T-helper 22 cell (primary cell): ENCODE data around the gene LRRC47.

ENCODE experiments used
- DNase-seq: peaks from one replicate; pipeline ENCODE4 v3.0.0-alpha.2; 2020; ENCODE audit warnings: low read depth

The LRRC47 gene

GRCh38 chr1:3785456-3786157, 10.7 kb downstream of the LRRC47 start:
- no peak for DNase-seq

GRCh38 chr1:3785045-3785444, 11.3 kb downstream of the LRRC47 start:
- no peak for DNase-seq

GRCh38 chr1:3783651-3784474, 12.4 kb downstream of the LRRC47 start:
- no peak for DNase-seq

GRCh38 chr1:3780901-3781300, 15.4 kb downstream of the LRRC47 start:
- no peak for DNase-seq

- no peak for DNase-seq
Measured at GRCh38 chr1:3779912-3780416, 16.3 kb downstream of the LRRC47 start.

GRCh38 chr1:3779265-3779911, 16.9 kb downstream of the LRRC47 start:
- DNase-seq = no peak

GRCh38 chr1:3778590-3779264, 17.6 kb downstream of the LRRC47 start:
- DNase-seq = no peak

- no peak for DNase-seq
Measured at GRCh38 chr1:3777647-3778589, 18.4 kb downstream of the LRRC47 start.

- DNase-seq = no peak
Measured at GRCh38 chr1:3777078-3777547, 19.2 kb downstream of the LRRC47 start.

GRCh38 chr1:3776231-3776961, 19.9 kb downstream of the LRRC47 start:
- no peak for DNase-seq

GRCh38 chr1:3775490-3776230, 20.6 kb downstream of the LRRC47 start:
- peak; percentile 13 for DNase-seq

GRCh38 chr1:3774946-3775489, 21.3 kb downstream of the LRRC47 start:
- DNase-seq = no peak

- DNase-seq = no peak
Measured at GRCh38 chr1:3774276-3774945, 21.9 kb downstream of the LRRC47 start.

GRCh38 chr1:3773572-3774275, 22.6 kb downstream of the LRRC47 start:
- no peak for DNase-seq

- DNase-seq = no peak
Measured at GRCh38 chr1:3772715-3773571, 23.4 kb downstream of the LRRC47 start, which contains the start of gene SMIM1. TSS of gene SMIM1 (plus strand) at chr1:3772749. CDS start at chr1:3775374, 2,625 bp downstream.

GRCh38 chr1:3772027-3772714, 24.1 kb downstream of the LRRC47 start:
- peak; percentile 82 for DNase-seq
